OCI-LY7 (cell line): ENCODE results near the gene WDR48. TPM values are rescaled to one million over a fixed set of nuclear protein-coding genes. Genes with fewer than 3 reads are reported as not detected.

Experiments used
- BruUV-seq: library from RNA; stranded (reverse); fragments of 400-500 nt; replicated peaks from 2 replicates; lab custom pipeline; 2021; lab: Mats Ljungman, UMichigan
- CTCF ChIA-PET: fragments of 300-600 bp; sonication (Branson Sonifier 250); formaldehyde crosslinking; loops from one replicate; lab custom pipeline; 2022; ENCODE audit warnings: antibody characterized with exemption; ENCODE audit not compliant: unreplicated experiment; lab: Charles Lee
- POLR2A ChIA-PET: fragments of 300-600 bp; sonication (Branson Sonifier 250); formaldehyde crosslinking; loops from one replicate; lab custom pipeline; 2022; ENCODE audit warnings: antibody characterized with exemption; lab: Charles Lee
- DNase-seq: peaks from one replicate; pipeline ENCODE4 v3.0.0-alpha.2; 2015; ENCODE audit warnings: low spot score
- H2AFZ ChIP-seq: fragments of 200-600 bp; sonication (generic), shearing (Covaris generic); 2 replicates; pipeline ENCODE4 v1.6.1; 2014; ENCODE audit warnings: mild to moderate bottlenecking, antibody characterized with exemption, low read length, moderate library complexity
- H3K27ac ChIP-seq: fragments of 200-600 bp; sonication (generic); 2 replicates; pipeline ENCODE4 v1.5.1; 2014; ENCODE audit warnings: mixed run types, low read depth, mild to moderate bottlenecking, moderate library complexity, low read length, inconsistent platforms; ENCODE audit not compliant: poor library complexity, severe bottlenecking
- H3K36me3 ChIP-seq: fragments of 200-600 bp; sonication (generic); 2 replicates; pipeline ENCODE4 v1.6.1; 2014; ENCODE audit warnings: mild to moderate bottlenecking, antibody characterized with exemption, low read length, moderate library complexity, mixed read lengths; ENCODE audit not compliant: insufficient read depth
- H3K4me1 ChIP-seq: fragments of 200-600 bp; sonication (generic); 2 replicates; pipeline ENCODE4 v1.5.1; 2014; ENCODE audit warnings: mild to moderate bottlenecking, low read length; ENCODE audit not compliant: insufficient read depth, poor library complexity, severe bottlenecking
- H3K4me2 ChIP-seq: fragments of 200-600 bp; sonication (generic); 2 replicates; pipeline ENCODE4 v1.6.1; 2014; ENCODE audit warnings: mild to moderate bottlenecking, low read length
- H3K4me3 ChIP-seq: fragments of 200-600 bp; sonication (generic); 2 replicates; pipeline ENCODE4 v1.5.1; 2014; ENCODE audit warnings: mild to moderate bottlenecking, low read depth, low read length; ENCODE audit not compliant: poor library complexity, severe bottlenecking
- H3K79me2 ChIP-seq: fragments of 200-600 bp; sonication (generic); 2 replicates; pipeline ENCODE4 v1.6.1; 2016; ENCODE audit warnings: low read depth, mild to moderate bottlenecking, low read length, moderate library complexity, mixed read lengths; ENCODE audit not compliant: insufficient read depth
- H3K9me2 ChIP-seq: fragments of 200-600 bp; sonication (generic); 2 replicates; pipeline ENCODE4 v1.6.1; 2016; ENCODE audit warnings: mild to moderate bottlenecking, low read length, mixed read lengths; ENCODE audit not compliant: insufficient read depth
- H3K9me3 ChIP-seq: fragments of 200-600 bp; sonication (generic); 2 replicates; pipeline ENCODE4 v1.6.1; 2014; ENCODE audit warnings: mild to moderate bottlenecking, mixed run types, low read length, mixed read lengths
- H4K20me1 ChIP-seq: fragments of 200-600 bp; sonication (generic); 2 replicates; pipeline ENCODE4 v1.6.1; 2014; ENCODE audit warnings: mild to moderate bottlenecking, antibody characterized with exemption, low read length, moderate library complexity, mixed read lengths; ENCODE audit not compliant: insufficient read depth
- EZH2phosphoT487 ChIP-seq: fragments of 200-600 bp; sonication (generic); IDR thresholded peaks from 2 replicates; pipeline ENCODE4 v1.6.1; 2018; ENCODE audit warnings: low read depth, borderline replicate concordance, mild to moderate bottlenecking, mixed run types, antibody characterized with exemption, low read length, moderate library complexity, mixed read lengths
- intact Hi-C: fragments of 100-400 bp; cut with micrococcal nuclease; formaldehyde crosslinking; loops from one replicate; pipeline ENCODE4 v1.10.0; 2022; ENCODE audit not compliant: unreplicated experiment
- total RNA-seq, 2 experiments: library from RNA; depleted of rRNA in 1 of 2; stranded (reverse); fragments of >200 nt in 1 of 2; shearing (Covaris generic) in 1 of 2; gene quantifications; 2 replicates each; pipeline ENCODE4 v1.2.3, GENCODE V29; 2014 to 2022
- TF ChIP-seq, protein P1 (sequence below): fragments of 200-600 bp; sonication (generic); conservative IDR thresholded peaks from 2 replicates; pipeline ENCODE4 v1.5.1; 2014; ENCODE audit warnings: mild to moderate bottlenecking, antibody characterized with exemption, low read length, moderate library complexity, mixed read lengths

The WDR48 gene
- total RNA-seq, 2 experiments from 2014 or later = 12.3 to 38.4 TPM

DNA sequence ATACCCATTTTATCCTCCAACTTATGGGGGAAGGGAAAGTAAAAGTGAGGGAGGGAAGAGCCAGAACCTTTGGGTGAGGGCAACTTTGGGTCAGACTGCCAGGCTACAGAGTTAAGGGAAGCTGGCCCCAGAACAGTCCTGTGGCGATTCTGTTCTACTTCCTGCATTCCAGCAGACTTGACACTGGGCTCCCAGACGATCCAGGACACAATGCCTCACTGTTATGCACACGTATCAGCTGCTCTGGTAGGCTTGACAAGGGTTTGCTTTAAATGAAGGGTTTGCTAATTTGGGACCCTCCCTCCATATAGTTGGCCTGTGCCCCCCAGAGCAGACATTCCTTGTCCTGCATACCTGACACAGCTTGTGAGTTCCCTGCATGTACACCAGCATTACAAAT, 45.0 kb downstream of the WDR48 start:
- no peaks in the 10 kb centered on the region for H4K20me1 ChIP-seq
- intact Hi-C loops = no loop called here

DNA sequence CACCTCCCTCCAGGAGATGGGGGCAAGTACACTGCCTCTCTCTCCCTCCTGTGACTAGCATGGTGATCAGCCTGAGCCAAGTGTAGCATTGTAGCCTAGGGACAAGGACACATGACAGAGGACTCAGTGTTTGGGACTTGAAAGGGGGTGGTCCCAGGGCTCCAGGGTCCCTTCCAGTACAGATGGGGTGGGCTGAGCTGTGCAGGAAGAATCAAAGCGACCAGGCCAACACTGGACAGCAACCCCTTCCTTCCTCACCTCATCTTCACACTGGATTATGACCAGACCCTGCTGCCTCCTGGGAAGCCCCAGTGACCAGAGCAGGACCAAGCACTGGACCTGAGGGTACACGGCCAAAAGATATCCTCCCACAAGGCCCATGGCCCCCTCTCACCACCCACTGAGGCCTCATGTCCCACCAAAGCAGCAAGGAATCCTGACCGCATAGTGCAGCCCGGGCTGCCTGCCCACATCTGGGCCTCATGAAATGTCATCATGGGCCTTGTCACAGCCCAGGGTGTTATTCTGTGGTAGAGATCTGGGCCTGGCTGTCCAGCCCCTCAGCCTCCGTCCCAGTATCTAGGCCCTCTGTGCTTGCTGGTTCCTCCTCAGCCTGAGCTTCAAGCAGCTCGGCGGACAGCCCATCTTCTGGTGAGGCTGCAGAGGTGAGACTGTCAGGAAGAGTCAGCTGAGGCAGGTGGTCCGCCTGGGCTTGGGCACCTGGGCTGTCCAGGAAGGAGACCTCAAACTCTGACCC, 46.1 kb downstream of the WDR48 start:
- H4K20me1 ChIP-seq = no peaks in the 10 kb centered on the region
- BruUV-seq = no TSS peak
- intact Hi-C loops = no loop called here

More for the DNA sequence above, 45.0 kb downstream of the WDR48 start:
- TSS peak; percentile 60 for BruUV-seq
- no peak overlapping the region for H3K4me2 ChIP-seq
- no peak overlapping the region for H3K4me3 ChIP-seq
- no peaks in the 10 kb centered on the region for H3K79me2 ChIP-seq
- TF ChIP-seq, protein P1, sequence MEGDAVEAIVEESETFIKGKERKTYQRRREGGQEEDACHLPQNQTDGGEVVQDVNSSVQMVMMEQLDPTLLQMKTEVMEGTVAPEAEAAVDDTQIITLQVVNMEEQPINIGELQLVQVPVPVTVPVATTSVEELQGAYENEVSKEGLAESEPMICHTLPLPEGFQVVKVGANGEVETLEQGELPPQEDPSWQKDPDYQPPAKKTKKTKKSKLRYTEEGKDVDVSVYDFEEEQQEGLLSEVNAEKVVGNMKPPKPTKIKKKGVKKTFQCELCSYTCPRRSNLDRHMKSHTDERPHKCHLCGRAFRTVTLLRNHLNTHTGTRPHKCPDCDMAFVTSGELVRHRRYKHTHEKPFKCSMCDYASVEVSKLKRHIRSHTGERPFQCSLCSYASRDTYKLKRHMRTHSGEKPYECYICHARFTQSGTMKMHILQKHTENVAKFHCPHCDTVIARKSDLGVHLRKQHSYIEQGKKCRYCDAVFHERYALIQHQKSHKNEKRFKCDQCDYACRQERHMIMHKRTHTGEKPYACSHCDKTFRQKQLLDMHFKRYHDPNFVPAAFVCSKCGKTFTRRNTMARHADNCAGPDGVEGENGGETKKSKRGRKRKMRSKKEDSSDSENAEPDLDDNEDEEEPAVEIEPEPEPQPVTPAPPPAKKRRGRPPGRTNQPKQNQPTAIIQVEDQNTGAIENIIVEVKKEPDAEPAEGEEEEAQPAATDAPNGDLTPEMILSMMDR = no peak
- TF ChIP-seq EZH2phosphoT487 = no peak
- H3K36me3 ChIP-seq = peaks cover 90% of the 10 kb centered on the region
- no peak overlapping the region for H2AFZ ChIP-seq
- no peaks in the 10 kb centered on the region for H3K9me2 ChIP-seq
- CTCF ChIA-PET = interaction anchor here (0.8 kb wide), 1 partner anchor 51 kb away, joined by 3 read pairs; no protein-coding TSS in a partner anchor
- no peaks in the 10 kb centered on the region for H3K9me3 ChIP-seq
- POLR2A ChIA-PET = interaction anchor here (0.8 kb wide), 1 partner anchor 13 kb away, joined by 3 read pairs; no protein-coding TSS in a partner anchor
- peaks cover 6% of the 10 kb centered on the region for H3K4me1 ChIP-seq
- no peak overlapping the region for H3K27ac ChIP-seq
- no peak for DNase-seq

More for the DNA sequence above, 46.1 kb downstream of the WDR48 start:
- Histone ChIP-seq H3K79me2 (no peaks in the 10 kb centered on the region), H3K9me3 (no peaks in the 10 kb centered on the region), H2AFZ (no peak overlapping the region), H3K36me3 (peaks cover 88% of the 10 kb centered on the region), H3K27ac (no peak overlapping the region), H3K9me2 (no peaks in the 10 kb centered on the region), H3K4me2 (no peak overlapping the region), H3K4me3 (no peak overlapping the region), H3K4me1 (peaks cover 15% of the 10 kb centered on the region)
- TF ChIP-seq EZH2phosphoT487 = no peak
- TF ChIP-seq, protein P1 = no peak
- ChIA-PET CTCF (no interaction called here), POLR2A (interaction anchor here (1.1 kb wide), 1 partner anchor 12 kb away, joined by 3 read pairs; no protein-coding TSS in a partner anchor)
- no peak for DNase-seq
